ENCODE data around the gene FHOD1. TPM values are rescaled to one million over a fixed set of nuclear protein-coding genes. Genes with fewer than 3 reads are reported as not detected.

Gene FHOD1
- total and polyA plus RNA-seq, 2 of the 4 experiments (the other 2 are of a cell fraction): 13.8 to 64.0 TPM

GRCh38 chr16:67294938-67295361 is 47.7 kb upstream of the FHOD1 start:
- H3K14ac ChIP-seq (replicated peaks; ENCODE audit: low read depth, low read length): peak overlapping the region; percentile 36; the same call in 1 of the 2 replicates
- H2AFZ ChIP-seq (replicated peaks; ENCODE audit: low read length, poor library complexity): peak overlapping the region; percentile 16
- no peak overlapping the region for H2AK9ac ChIP-seq (replicated peaks; ENCODE audit: low read depth, low read length, poor library complexity)
- dilution Hi-C loops (cut with HindIII; ENCODE audit: low sequenced_read_pairs, unreplicated experiment) (no loop called here), in situ Hi-C loops (cut with MboI; ENCODE audit: low sequenced_read_pairs) (no loop called here), intact Hi-C loops (cut with micrococcal nuclease) (no loop called here)
- 0 out of 2 replicates have a peak overlapping the region, but pooled peaks have one; percentile 37 for H3K23ac ChIP-seq (ENCODE audit: low read depth, low read length)
- H3K79me1 ChIP-seq (ENCODE audit: low read depth in 1 of 2, low read length in 2 of 2): no peaks in the 10 kb centered on the region
- CTCF ChIA-PET: interaction anchor here (0.5 kb wide), 1 partner anchor 37 kb away, joined by 3 read pairs; no protein-coding TSS in a partner anchor
- H3K18ac ChIP-seq (ENCODE audit: low read depth, low read length): peak overlapping the region; percentile 5; the same call in 1 of the 2 replicates
- H3K4me3 ChIP-seq (ENCODE audit: insufficient read depth, low read depth, low read length): no peak overlapping the region
- peak overlapping the region; percentile 49; the same call in 2 of the 3 replicates for H2BK15ac ChIP-seq (ENCODE audit: low read depth, low read length)
- H3K27ac ChIP-seq (ENCODE audit: insufficient read depth, low read length): no peak overlapping the region
- H4K8ac ChIP-seq (ENCODE audit: low read depth in 2 of 2, low read length in 2 of 2): peak overlapping the region in 1 of 2 experiments; percentile 37; a peak in 1 of 4 replicates
- no peak overlapping the region for H3K4me2 ChIP-seq (ENCODE audit: low read depth, low read length)
- no peak overlapping the region for H3K56ac ChIP-seq (ENCODE audit: extremely low read depth, insufficient read depth, low read length)
- POLR2A ChIA-PET (ENCODE audit: unreplicated experiment): no interaction called here
- BruUV-seq (replicated peaks): no TSS peak
- peak overlapping the region; percentile 77 for H2BK20ac ChIP-seq (ENCODE audit: low read depth, low read length)
- H2AK5ac ChIP-seq (ENCODE audit: low read depth, low read length): peak overlapping the region; percentile 64
- TF ChIP-seq BHLHE40 (IDR thresholded peaks at IDR 0.05; ENCODE audit: low read depth, low read length) (no peak), RFX5 (IDR thresholded peaks at IDR 0.05; ENCODE audit: low read depth, low read length) (no peak), NFE2L2 (IDR thresholded peaks at IDR 0.05; ENCODE audit: low read depth, low read length) (no peak), SMC3 (IDR thresholded peaks at IDR 0.05; ENCODE audit: low read depth, low read length) (peak; percentile 27; the same call in 1 of the 2 replicates), RCOR1 (IDR thresholded peaks at IDR 0.05; ENCODE audit: insufficient replicate concordance, low read length) (no peak), FOS (IDR thresholded peaks at IDR 0.05; ENCODE audit: low read depth, low read length) (no peak), CEBPB (IDR thresholded peaks at IDR 0.05; ENCODE audit: low read depth, low read length) (peak; percentile 80), CTCF (conservative IDR thresholded peaks at IDR 0.05; ENCODE audit: low read depth, low read length) (peak; percentile 38), RAD21 (IDR thresholded peaks at IDR 0.05; ENCODE audit: low read length) (peak; percentile 19; the same call in 1 of the 2 replicates), MXI1 (IDR thresholded peaks at IDR 0.05; ENCODE audit: borderline replicate concordance, low read depth, low read length) (no peak), MAFK (IDR thresholded peaks at IDR 0.05; ENCODE audit: low read depth, low read length) (no peak), CHD1 (IDR thresholded peaks at IDR 0.05; ENCODE audit: low read depth, low read length) (no peak), ELK1 (IDR thresholded peaks at IDR 0.05; ENCODE audit: borderline replicate concordance, low read depth, low read length) (no peak), MAZ (IDR thresholded peaks at IDR 0.05; ENCODE audit: borderline replicate concordance, low read depth, low read length) (no peak), POLR2A (IDR thresholded peaks at IDR 0.05; ENCODE audit: low read depth, low read length) (no peak)
- TF ChIP-seq, protein P1, sequence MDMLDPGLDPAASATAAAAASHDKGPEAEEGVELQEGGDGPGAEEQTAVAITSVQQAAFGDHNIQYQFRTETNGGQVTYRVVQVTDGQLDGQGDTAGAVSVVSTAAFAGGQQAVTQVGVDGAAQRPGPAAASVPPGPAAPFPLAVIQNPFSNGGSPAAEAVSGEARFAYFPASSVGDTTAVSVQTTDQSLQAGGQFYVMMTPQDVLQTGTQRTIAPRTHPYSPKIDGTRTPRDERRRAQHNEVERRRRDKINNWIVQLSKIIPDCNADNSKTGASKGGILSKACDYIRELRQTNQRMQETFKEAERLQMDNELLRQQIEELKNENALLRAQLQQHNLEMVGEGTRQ (IDR thresholded peaks at IDR 0.05; ENCODE audit: low read depth, low read length): no peak
- DNase-seq (peak; percentile 69), ATAC-seq (ENCODE audit: low read depth) (peak; percentile 46)
- H4K5ac ChIP-seq (ENCODE audit: low read depth, low read length): 0 out of 2 replicates have a peak overlapping the region, but pooled peaks have one; percentile 2
- H3K36me3 ChIP-seq (ENCODE audit: control insufficient read depth, insufficient read depth, low read length): no peaks in the 10 kb centered on the region
- H3K4me1 ChIP-seq (ENCODE audit: control insufficient read depth, insufficient read depth, low read length): peaks cover 31% of the 10 kb centered on the region
- H2BK5ac ChIP-seq (ENCODE audit: low read depth, low read length, poor library complexity, severe bottlenecking): no peak overlapping the region
- WGBS, 2 experiments (ENCODE audit: extremely low coverage in 2 of 2, insufficient read length in 1 of 2): no CpG with 5 or more reads among the region's 7 CpGs
- no peak overlapping the region for H3K9ac ChIP-seq (ENCODE audit: low read depth, low read length)
- H4K91ac ChIP-seq (ENCODE audit: insufficient read depth, low read depth, low read length): peak overlapping the region; percentile 54
- H3K9me1 ChIP-seq (ENCODE audit: insufficient read depth, low read length): peaks cover 26% of the 10 kb centered on the region
- no peaks in the 10 kb centered on the region for H3K9me3 ChIP-seq (ENCODE audit: control insufficient read depth, insufficient read depth, low read length)
- H3K4ac ChIP-seq (ENCODE audit: low read depth, low read length): peak overlapping the region; percentile 73
- peak overlapping the region; percentile 0 for H2BK120ac ChIP-seq (ENCODE audit: low read depth, low read length)
- H3K27me3 ChIP-seq (ENCODE audit: control insufficient read depth, insufficient read depth, low read length): no peaks in the 10 kb centered on the region
- H4K20me1 ChIP-seq (ENCODE audit: insufficient read depth, low read length): no peaks in the 10 kb centered on the region; the same call in 1 of the 2 replicates
